Endothelial cell of umbilical vein (primary cell): ENCODE measurements around the gene THAP4. TPM values are rescaled to one million over a fixed set of nuclear protein-coding genes. Genes with fewer than 3 reads are reported as not detected.

Experiments
- BruUV-seq: library from RNA; stranded (reverse); fragments of 400-500 nt; replicated peaks from 2 replicates; lab custom pipeline; 2021; lab: Mats Ljungman, UMichigan
- CTCF ChIA-PET: fragments of 300-600, 350-600 bp; sonication (Branson Sonifier 250); formaldehyde crosslinking; loops from one replicate; lab custom pipeline; 2021; ENCODE audit warnings: antibody characterized with exemption, inconsistent platforms; lab: Charles Lee
- POLR2A ChIA-PET: fragments of 300-600, 350-600 bp; sonication (Branson Sonifier 250); formaldehyde crosslinking; loops from one replicate; lab custom pipeline; 2021; ENCODE audit warnings: antibody characterized with exemption, inconsistent platforms; lab: Charles Lee
- DNase-seq: peaks from one replicate; pipeline ENCODE4 v3.0.0-alpha.2; 2011; ENCODE audit warnings: low read depth, low spot score
- FAIRE-seq: peaks from 2 replicates; lab custom pipeline; 2011; peaks lifted over from hg19 to GRCh38; lab: Jason Lieb, UNC
- H2AFZ ChIP-seq: 2 replicates; pipeline ENCODE4 v1.6.0; 2012; ENCODE audit warnings: low read depth, low read length, control low read depth, inconsistent platforms
- H3K27ac ChIP-seq: 2 replicates; pipeline ENCODE4 v1.5.1; 2011; ENCODE audit warnings: low read depth, mild to moderate bottlenecking, control low read depth, low read length, moderate library complexity; ENCODE audit not compliant: insufficient read depth
- H3K27me3 ChIP-seq, 2 experiments: 2 replicates each; pipeline versions ENCODE4 v1.6.0 to v1.6.1; 2011; ENCODE audit warnings: low read length in 2 of 2, mixed read lengths in 1 of 2; ENCODE audit not compliant: control insufficient read depth in 2 of 2, insufficient read depth in 2 of 2
- H3K36me3 ChIP-seq, 2 experiments: 2 replicates in 1 of 2; 3 replicates in 1 of 2; pipeline ENCODE4 v1.5.1; 2011; ENCODE audit warnings: low read length in 2 of 2, mild to moderate bottlenecking in 1 of 2, moderate library complexity in 1 of 2; ENCODE audit not compliant: control insufficient read depth in 2 of 2, insufficient read depth in 2 of 2; ENCODE audit errors: extremely low read depth in 1 of 2
- H3K4me1 ChIP-seq: 3 replicates; pipeline ENCODE4 v1.5.1; 2011; ENCODE audit warnings: mild to moderate bottlenecking, low read length; ENCODE audit not compliant: control insufficient read depth, insufficient read depth; ENCODE audit errors: extremely low read depth
- H3K4me2 ChIP-seq: 2 replicates; pipeline ENCODE4 v1.6.1; 2011; ENCODE audit warnings: low read length, control low read depth, mixed read lengths; ENCODE audit not compliant: insufficient read depth
- H3K4me3 ChIP-seq, 3 experiments: fragments of 200-600 bp in 1 of 3; sonication (generic), shearing (Covaris generic) in 1 of 3; replicated peaks in 1 of 3; 2 replicates each; pipeline ENCODE4 v1.5.1; 2011 to 2016; ENCODE audit warnings: control low read depth in 3 of 3, low read length in 3 of 3, mild to moderate bottlenecking in 2 of 3, inconsistent platforms in 1 of 3, low read depth in 1 of 3, moderate library complexity in 1 of 3; ENCODE audit not compliant: insufficient read depth in 1 of 3
- H3K79me2 ChIP-seq: 2 replicates; pipeline ENCODE4 v1.6.0; 2012; ENCODE audit warnings: low read length, inconsistent platforms; ENCODE audit not compliant: control insufficient read depth, insufficient read depth
- H3K9ac ChIP-seq: replicated peaks from 2 replicates; pipeline ENCODE3; 2011; ENCODE audit warnings: low read length, control low read depth; ENCODE audit not compliant: insufficient read depth; ENCODE audit errors: extremely low read depth
- H3K9me1 ChIP-seq: replicated peaks from 3 replicates; pipeline ENCODE4 v1.6.0; 2011; ENCODE audit warnings: mild to moderate bottlenecking, low read length; ENCODE audit not compliant: control insufficient read depth, insufficient read depth; ENCODE audit errors: extremely low read depth
- H3K9me3 ChIP-seq: replicated peaks from 2 replicates; pipeline ENCODE4 v1.5.1; 2012; ENCODE audit warnings: low read length, inconsistent platforms; ENCODE audit not compliant: control insufficient read depth, insufficient read depth
- H4K20me1 ChIP-seq: replicated peaks from 2 replicates; pipeline ENCODE3; 2011; ENCODE audit warnings: mild to moderate bottlenecking, low read length; ENCODE audit not compliant: control insufficient read depth, insufficient read depth; ENCODE audit errors: extremely low read depth
- CTCF ChIP-seq, 2 donors: IDR thresholded peaks; 1 replicate in 1 of 2; 2 replicates in 1 of 2; pipeline ENCODE4 v1.5.1; 2011; ENCODE audit warnings: low read length in 2 of 2, mild to moderate bottlenecking in 2 of 2, moderate library complexity in 2 of 2, control low read depth in 1 of 2, inconsistent platforms in 1 of 2, low read depth in 1 of 2; ENCODE audit not compliant: insufficient read depth in 1 of 2; ENCODE audit errors: extremely low read depth in 1 of 2
- EZH2 ChIP-seq: IDR thresholded peaks from 2 replicates; pipeline ENCODE4 v1.6.1; 2012; ENCODE audit warnings: borderline replicate concordance, low read depth, mild to moderate bottlenecking, moderate library complexity, low read length, inconsistent platforms; ENCODE audit not compliant: severe bottlenecking
- FOS ChIP-seq: IDR thresholded peaks from 2 replicates; pipeline ENCODE4 v1.6.1; 2011; ENCODE audit warnings: mild to moderate bottlenecking, low read length, moderate library complexity, borderline replicate concordance; ENCODE audit not compliant: insufficient read depth
- GATA2 ChIP-seq: IDR thresholded peaks from 2 replicates; pipeline ENCODE4 v1.7.0; 2011; ENCODE audit warnings: low read depth, mild to moderate bottlenecking, moderate library complexity, mixed read lengths, low read length; ENCODE audit not compliant: insufficient read length, insufficient read depth
- JUN ChIP-seq: IDR thresholded peaks from 2 replicates; pipeline ENCODE4 v1.6.1; 2011; ENCODE audit warnings: borderline replicate concordance, low read depth; ENCODE audit not compliant: insufficient read length, insufficient read depth
- MYC ChIP-seq: IDR thresholded peaks from one replicate; pipeline ENCODE4 v1.6.1; 2011; ENCODE audit warnings: mild to moderate bottlenecking, low read depth, low read length
- POLR2A ChIP-seq: IDR thresholded peaks from 2 replicates; pipeline ENCODE4 v1.6.1; 2012; ENCODE audit warnings: low read depth, mild to moderate bottlenecking, control low read depth, low read length
- POLR2AphosphoS5 ChIP-seq: IDR thresholded peaks from 2 replicates; pipeline ENCODE4 v1.6.1; 2012; ENCODE audit warnings: low read depth, mild to moderate bottlenecking, control low read depth, low read length, moderate library complexity; ENCODE audit not compliant: insufficient read depth
- dilution Hi-C: fragments of 300-500 bp; cut with MboI; formaldehyde crosslinking; loops from one replicate; pipeline ENCODE4 v1.15.0; 2019; ENCODE audit warnings: low sequenced_read_pairs; ENCODE audit not compliant: extremely low pct_ligation_motif_present
- intact Hi-C: fragments of 100-400 bp; cut with micrococcal nuclease; formaldehyde crosslinking; loops from one replicate; pipeline ENCODE4 v1.10.0; 2022
- polyA plus RNA-seq, 4 experiments: library from polyadenylated mRNA; depleted of rRNA in 3 of 4; stranded (reverse) in 3 of 4; unstranded in 1 of 4; fragments of >200 nt; gene quantifications; 2 replicates each; pipeline versions ENCODE4 v1.2.1 to v1.2.3, GENCODE V29; 2011 to 2012; ENCODE audit warnings: missing spikeins in 1 of 4
- total RNA-seq: library from RNA; stranded (reverse); gene quantifications from 2 replicates; pipeline ENCODE4 v1.2.3, GENCODE V29; 2021
- TF ChIP-seq, protein P1 (sequence below): IDR thresholded peaks from 2 replicates; pipeline ENCODE4 v1.6.1; 2011; ENCODE audit not compliant: insufficient read depth, insufficient read length

THAP4 gene
- total and polyA plus RNA-seq, 2 donors (not counting 3 experiments of a cell fraction or from before 2014, with no cell fraction given): 45.4 to 47.4 TPM

DNA sequence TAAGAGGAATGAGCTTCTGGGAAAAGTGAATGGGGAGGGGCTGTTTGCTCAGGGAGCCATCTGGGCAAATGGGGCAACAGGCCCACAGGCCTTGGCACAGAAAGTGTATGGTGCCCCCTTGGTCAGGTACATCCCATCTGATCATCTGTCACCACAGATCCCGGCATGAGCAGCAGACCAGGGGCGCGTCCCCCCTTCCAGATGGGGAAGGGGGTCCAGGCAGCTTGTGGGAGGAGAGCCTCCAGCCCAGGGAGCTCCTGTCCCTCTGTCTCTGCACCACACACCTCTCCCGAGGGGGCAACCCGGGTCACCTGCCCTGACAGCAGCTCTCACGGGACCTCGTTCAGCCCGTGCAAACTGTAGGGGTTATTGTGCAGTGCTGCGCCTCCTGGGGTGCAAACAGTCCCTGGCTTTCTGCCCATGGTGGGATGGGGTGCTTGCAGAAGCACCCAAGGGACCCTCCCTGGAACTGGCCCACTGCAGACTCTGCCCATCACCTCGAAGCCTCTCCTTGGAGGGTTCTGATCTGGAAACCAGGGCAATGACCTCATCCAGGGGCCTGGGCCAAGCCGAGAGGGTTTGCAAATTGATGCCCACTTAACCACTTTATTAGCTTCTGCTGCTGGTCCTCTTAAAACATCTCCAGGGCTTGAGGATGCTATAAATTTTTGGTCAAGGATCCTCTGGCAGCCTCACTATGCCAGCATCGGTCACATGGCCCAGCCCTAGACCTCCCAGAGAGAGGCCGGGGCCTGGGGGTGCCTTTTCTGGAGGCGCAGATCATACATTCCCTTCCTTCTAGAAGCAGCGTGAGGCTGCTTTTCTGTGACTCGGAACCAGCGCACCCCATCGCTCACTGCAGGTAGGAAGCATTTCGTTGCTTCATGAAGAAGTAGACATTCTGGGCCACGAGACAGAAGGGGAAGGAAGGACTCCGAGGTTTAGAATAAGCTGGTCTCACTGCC lies 86.1 kb downstream of the THAP4 start:
- H4K20me1 ChIP-seq: no peaks in the 10 kb centered on the region
- no peak for TF ChIP-seq JUN
- TF ChIP-seq EZH2: no peak
- no peak for TF ChIP-seq CTCF (IDR thresholded peaks at IDR 0.05; ENCODE audit: extremely low read depth in 1 of 2, insufficient read depth in 1 of 2, low read depth in 1 of 2, low read length in 2 of 2)
- no peak for TF ChIP-seq POLR2A
- TF ChIP-seq MYC: no peak
- TF ChIP-seq POLR2AphosphoS5: no peak
- TF ChIP-seq FOS: no peak
- no peak for TF ChIP-seq GATA2
- TF ChIP-seq, protein P1, sequence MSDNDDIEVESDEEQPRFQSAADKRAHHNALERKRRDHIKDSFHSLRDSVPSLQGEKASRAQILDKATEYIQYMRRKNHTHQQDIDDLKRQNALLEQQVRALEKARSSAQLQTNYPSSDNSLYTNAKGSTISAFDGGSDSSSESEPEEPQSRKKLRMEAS: no peak
- no peak overlapping the region for H2AFZ ChIP-seq
- ChIA-PET POLR2A (no interaction called here), CTCF (no interaction called here)
- H3K9me3 ChIP-seq: no peaks in the 10 kb centered on the region
- H3K79me2 ChIP-seq: no peaks in the 10 kb centered on the region
- no peak overlapping the region for H3K4me2 ChIP-seq
- H3K36me3 ChIP-seq: no peaks in the 10 kb centered on the region
- H3K27me3 ChIP-seq: no peaks in the 10 kb centered on the region
- FAIRE-seq: no peak
- no peaks in the 10 kb centered on the region for H3K9me1 ChIP-seq
- BruUV-seq: no TSS peak
- intact Hi-C loops (no loop called here), dilution Hi-C loops (no loop called here)
- no peak overlapping the region for H3K27ac ChIP-seq
- no peak overlapping the region for H3K4me3 ChIP-seq
- peaks cover 26% of the 10 kb centered on the region for H3K4me1 ChIP-seq
- no peak for DNase-seq
- no peak overlapping the region for H3K9ac ChIP-seq
